NAMALWA (cell line): ENCODE results near the gene PCDHGB3.
"Not testable (repeated sequence)": the region's sequence is repeated elsewhere in the genome, so short reads cannot be mapped to it uniquely, and the experiment has no call there.

ENCODE experiments used
- DNase-seq: peaks from one replicate; pipeline ENCODE4 v3.0.0-alpha.2; 2015; ENCODE audit warnings: low spot score

The PCDHGB3 gene

DNA sequence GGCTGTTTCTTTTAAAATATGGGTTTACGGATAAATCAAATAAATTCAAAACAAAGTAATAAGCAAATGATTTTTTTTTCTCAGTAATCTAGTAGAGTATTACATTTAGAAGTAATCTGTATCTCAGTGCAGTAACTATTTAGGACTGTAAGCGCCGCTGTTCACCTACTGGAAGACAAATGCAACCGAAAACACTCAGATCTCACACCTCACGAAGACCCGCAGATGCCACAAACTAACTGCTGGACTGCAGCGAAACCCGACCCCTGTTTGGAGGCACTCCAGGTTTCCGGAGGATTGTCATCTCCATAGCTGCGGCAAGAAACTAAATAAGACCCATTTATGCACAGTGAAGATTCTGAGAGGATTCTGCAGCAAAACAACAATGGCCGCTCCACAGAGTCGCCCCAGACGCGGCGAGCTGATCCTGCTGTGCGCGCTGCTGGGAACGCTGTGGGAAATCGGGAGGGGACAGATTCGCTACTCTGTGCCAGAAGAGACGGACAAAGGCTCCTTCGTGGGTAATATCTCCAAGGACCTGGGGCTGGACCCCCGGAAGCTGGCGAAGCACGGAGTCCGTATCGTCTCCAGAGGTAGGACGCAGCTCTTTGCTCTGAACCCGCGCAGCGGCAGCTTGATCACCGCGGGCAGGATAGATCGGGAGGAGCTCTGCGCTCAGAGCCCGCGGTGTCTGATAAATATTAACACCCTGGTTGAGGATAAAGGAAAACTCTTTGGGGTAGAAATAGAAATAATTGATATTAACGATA, 22.6 kb downstream of the PCDHGB3 start, which contains the start of gene PCDHGA8:
Gene PCDHGA8, plus strand, starts transcription at position 205 of the 770 bp plus-strand sequence. Its CDS starts 181 bp downstream, at position 386.
- DNase-seq = no peak

GRCh38 chr5:141393267-141393666, 23.2 kb downstream of the PCDHGB3 start:
- no peak for DNase-seq

DNA sequence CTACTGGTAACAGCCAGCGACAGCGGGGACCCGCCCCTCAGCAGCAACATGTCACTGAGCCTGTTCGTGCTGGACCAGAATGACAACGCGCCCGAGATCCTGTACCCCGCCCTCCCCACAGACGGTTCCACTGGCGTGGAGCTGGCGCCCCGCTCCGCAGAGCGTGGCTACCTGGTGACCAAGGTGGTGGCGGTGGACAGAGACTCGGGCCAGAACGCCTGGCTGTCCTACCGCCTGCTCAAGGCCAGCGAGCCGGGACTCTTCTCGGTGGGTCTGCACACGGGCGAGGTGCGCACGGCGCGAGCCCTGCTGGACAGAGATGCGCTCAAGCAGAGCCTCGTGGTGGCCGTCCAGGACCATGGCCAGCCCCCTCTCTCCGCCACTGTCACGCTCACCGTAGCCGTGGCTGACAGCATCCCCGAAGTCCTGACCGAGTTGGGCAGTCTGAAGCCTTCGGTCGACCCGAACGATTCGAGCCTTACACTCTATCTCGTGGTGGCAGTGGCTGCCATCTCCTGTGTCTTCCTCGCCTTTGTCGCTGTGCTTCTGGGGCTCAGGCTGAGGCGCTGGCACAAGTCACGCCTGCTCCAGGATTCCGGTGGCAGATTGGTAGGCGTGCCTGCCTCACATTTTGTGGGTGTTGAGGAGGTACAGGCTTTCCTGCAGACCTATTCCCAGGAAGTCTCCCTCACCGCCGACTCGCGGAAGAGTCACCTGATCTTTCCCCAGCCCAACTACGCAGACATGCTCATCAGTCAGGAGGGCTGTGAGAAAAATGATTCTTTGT, 24.6 kb downstream of the PCDHGB3 start:
- DNase-seq = not testable (repeated sequence)

DNA sequence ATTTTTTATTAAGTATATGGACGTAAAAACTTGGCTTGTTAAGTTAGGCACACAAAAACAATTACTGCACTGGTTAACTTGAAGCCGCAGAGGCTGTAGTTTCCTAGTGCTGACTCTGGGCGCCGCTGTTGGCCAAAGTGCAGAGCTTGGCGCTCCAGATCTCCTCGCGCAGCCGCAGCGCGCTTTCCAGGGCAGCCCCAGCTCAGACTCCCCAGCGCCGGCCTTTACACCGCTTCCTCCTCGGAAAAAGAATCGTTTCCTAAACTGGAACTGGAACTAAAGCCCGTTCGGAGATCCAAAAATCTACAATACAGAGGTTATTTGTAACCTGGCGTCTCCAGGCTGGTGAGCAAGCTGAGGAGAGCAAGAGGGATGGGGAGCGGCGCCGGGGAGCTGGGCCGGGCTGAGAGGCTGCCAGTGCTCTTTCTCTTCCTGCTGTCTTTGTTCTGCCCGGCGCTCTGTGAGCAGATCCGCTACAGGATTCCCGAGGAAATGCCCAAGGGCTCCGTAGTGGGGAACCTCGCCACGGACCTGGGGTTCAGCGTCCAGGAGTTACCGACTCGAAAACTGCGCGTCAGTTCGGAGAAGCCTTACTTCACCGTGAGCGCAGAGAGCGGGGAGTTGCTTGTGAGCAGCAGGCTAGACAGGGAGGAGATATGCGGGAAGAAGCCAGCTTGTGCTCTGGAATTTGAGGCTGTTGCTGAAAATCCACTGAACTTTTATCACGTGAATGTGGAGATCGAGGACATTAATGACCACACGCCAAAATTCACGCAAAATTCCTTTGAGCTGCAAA, 27.9 kb downstream of the PCDHGB3 start, which contains the start of gene PCDHGB5:
Gene PCDHGB5, plus strand, starts transcription at position 192 of the 796 bp plus-strand sequence. Its CDS starts 181 bp downstream, at position 373.
- DNase-seq = peak; percentile 56

DNA sequence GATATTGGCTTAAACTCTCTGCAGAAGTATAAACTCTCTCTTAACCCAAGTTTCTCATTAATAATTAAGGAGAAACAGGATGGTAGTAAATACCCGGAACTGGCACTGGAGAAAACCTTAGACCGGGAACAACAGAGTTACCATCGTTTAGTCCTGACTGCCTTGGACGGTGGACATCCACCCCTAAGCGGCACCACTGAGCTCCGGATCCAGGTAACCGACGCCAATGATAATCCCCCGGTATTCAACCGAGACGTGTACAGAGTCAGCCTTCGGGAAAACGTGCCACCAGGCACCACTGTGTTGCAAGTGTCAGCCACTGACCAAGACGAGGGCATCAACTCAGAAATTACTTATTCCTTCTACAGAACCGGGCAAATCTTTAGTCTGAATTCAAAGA, 28.6 kb downstream of the PCDHGB3 start:
- DNase-seq = no peak

DNA sequence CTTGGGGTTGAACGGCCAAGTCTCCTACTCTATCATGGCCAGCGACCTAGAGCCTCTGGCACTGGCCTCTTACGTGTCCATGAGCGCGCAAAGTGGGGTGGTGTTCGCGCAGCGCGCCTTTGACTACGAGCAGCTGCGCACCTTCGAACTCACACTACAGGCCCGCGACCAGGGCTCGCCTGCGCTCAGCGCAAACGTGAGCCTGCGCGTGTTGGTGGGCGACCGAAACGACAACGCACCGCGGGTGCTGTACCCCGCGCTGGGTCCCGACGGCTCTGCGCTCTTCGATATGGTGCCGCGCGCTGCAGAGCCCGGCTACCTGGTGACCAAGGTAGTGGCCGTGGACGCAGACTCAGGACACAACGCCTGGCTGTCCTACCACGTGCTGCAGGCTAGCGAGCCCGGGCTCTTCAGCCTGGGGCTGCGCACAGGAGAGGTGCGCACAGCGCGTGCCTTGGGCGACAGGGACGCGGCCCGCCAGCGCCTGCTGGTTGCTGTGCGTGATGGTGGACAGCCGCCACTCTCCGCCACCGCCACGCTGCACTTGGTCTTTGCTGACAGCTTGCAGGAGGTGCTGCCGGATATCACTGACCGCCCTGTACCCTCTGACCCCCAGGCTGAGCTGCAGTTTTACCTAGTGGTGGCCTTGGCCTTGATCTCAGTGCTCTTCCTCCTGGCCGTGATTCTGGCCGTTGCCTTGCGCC, 29.7 kb downstream of the PCDHGB3 start:
- no peak for DNase-seq

DNA sequence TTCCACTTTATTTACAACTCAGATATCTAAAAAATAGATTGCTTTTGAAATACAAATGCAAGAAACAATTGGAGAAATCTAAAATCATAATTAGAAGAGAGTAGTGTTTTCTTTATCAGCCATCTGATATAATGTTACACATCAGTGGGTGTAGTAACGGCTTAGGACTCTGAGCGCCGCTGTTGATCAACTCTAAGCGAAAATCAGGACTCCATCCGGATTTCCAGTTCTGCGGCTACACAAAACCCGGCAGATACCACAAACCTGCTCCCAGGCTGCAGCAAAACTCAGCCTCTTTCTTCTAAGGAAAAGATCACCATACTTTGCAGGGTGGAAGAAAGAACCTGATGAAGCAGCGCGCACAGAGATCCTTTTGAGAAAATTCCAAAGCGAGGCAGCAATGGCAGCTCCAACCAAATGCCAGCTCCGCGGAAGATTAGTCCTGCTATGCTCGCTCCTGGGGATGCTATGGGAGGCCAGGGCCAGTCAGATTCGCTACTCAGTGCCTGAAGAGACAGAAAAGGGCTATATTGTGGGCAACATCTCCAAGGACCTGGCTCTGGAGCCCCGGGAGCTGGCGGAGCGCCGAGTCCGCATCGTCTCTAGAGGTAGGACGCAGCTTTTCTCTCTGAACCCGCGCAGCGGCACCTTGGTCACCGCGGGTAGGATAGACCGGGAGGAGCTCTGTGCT, 32.7 kb downstream of the PCDHGB3 start, which contains the start of gene PCDHGA9:
Gene PCDHGA9, plus strand, starts transcription at position 226 of the 691 bp plus-strand sequence. Its CDS starts 175 bp downstream, at position 401.
- DNase-seq = peak; percentile 53

GRCh38 chr5:141403387-141403786, 33.3 kb downstream of the PCDHGB3 start:
- DNase-seq = no peak

- not testable (repeated sequence) for DNase-seq
Observed at GRCh38 chr5:141407790-141408505, 37.9 kb downstream of the PCDHGB3 start, which contains the start of gene PCDHGB6. Gene PCDHGB6, plus strand, starts transcription at chr5:141408021. Its CDS starts 182 bp downstream, at chr5:141408203.

DNA sequence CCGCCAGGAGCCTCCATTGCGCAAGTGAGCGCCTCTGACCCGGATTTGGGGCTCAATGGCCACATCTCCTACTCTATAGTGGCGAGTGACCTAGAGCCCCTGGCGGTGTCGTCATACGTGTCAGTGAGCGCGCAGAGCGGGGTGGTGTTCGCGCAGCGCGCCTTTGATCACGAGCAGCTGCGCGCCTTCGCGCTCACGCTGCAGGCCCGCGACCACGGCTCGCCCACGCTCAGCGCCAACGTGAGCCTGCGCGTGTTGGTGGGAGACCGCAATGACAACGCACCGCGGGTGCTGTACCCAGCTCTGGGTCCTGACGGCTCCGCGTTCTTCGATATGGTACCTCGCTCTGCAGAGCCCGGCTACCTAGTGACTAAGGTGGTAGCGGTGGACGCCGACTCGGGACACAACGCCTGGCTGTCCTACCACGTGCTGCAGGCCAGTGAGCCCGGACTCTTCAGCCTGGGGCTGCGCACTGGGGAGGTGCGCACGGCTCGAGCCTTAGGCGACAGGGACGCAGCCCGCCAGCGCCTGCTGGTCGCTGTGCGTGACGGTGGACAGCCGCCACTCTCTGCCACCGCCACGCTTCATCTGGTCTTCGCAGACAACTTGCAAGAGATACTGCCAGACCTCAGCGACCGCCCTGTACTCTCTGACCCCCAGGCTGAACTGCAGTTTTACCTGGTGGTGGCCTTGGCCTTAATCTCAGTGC, 39.7 kb downstream of the PCDHGB3 start:
- no peak for DNase-seq

DNA sequence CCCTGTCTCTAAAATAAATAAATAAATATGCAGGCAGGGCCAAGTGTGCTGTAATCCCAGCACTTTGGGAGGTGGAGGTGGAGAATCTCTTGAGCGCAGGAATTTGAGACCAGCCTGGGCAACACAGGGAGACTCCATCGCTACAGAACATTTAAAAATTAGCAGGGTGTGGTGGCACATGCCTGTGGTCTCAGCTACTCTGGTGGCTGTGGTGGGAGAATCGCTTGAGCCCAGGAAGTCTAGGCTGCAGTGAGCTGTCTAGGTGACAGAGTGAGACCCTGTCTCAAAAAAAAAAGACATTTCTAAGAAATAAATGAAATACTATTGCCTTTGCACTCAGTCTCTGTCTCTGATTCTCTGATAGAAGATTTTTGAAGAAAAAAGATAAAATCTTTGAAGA, 41.5 kb downstream of the PCDHGB3 start:
- no peak for DNase-seq

- peak; percentile 82 for DNase-seq
Observed at GRCh38 chr5:141412854-141413539, 43.0 kb downstream of the PCDHGB3 start, which contains the start of gene PCDHGA10. Gene PCDHGA10, plus strand, starts transcription at chr5:141412987. Its CDS starts 189 bp downstream, at chr5:141413176.

GRCh38 chr5:141413540-141414069, 43.6 kb downstream of the PCDHGB3 start:
- DNase-seq = no peak

DNA sequence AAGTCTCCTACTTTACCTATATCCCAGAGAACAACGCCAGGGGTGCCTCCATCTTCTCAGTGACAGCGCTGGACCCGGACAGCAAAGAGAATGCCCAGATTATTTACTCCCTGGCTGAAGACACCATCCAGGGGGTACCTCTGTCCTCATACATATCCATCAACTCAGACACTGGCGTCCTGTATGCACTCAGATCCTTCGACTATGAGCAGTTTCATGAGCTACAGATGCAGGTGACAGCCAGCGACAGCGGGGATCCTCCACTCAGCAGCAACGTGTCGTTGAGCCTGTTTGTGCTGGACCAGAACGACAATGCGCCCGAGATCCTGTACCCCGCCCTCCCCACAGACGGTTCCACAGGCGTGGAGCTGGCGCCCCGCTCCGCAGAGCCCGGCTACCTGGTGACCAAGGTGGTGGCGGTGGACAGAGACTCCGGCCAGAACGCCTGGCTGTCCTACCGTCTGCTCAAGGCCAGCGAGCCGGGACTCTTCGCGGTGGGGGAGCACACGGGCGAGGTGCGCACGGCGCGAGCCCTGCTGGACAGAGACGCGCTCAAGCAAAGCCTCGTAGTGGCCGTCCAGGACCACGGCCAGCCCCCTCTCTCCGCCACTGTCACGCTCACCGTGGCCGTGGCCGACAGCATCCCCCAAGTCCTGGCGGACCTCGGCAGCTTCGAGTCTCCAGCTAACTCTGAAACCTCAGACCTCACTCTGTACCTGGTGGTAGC, 44.7 kb downstream of the PCDHGB3 start:
- DNase-seq = not testable (repeated sequence)

- not testable (repeated sequence) for DNase-seq
Observed at GRCh38 chr5:141415275-141415618, 45.2 kb downstream of the PCDHGB3 start.

DNA sequence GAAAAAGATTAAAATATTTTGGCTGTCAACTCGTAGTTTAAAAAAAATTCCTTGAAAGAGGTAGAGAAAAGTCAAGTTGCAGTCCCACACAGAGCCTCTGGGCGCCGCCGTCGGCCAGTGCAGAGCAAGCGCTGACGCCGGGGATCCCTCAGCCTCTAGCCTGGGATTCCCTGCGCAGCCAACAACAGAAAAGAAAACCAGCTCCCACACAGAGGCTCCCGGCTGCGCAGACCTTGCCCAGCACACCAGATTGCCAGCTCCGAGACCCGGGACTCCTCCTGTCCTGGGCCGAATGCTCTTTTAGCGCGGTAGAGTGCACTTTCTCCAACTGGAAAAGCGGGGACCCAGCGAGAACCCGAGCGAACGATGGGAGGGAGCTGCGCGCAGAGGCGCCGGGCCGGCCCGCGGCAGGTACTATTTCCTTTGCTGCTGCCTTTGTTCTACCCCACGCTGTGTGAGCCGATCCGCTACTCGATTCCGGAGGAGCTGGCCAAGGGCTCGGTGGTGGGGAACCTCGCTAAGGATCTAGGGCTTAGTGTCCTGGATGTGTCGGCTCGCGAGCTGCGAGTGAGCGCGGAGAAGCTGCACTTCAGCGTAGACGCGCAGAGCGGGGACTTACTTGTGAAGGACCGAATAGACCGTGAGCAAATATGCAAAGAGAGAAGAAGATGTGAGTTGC, 47.6 kb downstream of the PCDHGB3 start, which contains the start of gene PCDHGB7:
Gene PCDHGB7, plus strand, starts transcription at position 184 of the 679 bp plus-strand sequence. Its CDS starts 183 bp downstream, at position 367.
- peak; percentile 39 for DNase-seq
